Suprapubic skin (tissue), 3 donors: ENCODE measurements around the gene SHROOM1.

Source experiments
- CTCF ChIP-seq, 2 donors: fragments of 200-600 bp in 1 of 2; fragments of 450-650 bp in 1 of 2; sonication (generic) in 1 of 2; IDR thresholded peaks; one replicate each; pipeline ENCODE4 v1.5.1; 2016 to 2019; ENCODE audit warnings: antibody characterized with exemption in 2 of 2, mild to moderate bottlenecking in 1 of 2, moderate library complexity in 1 of 2
- POLR2AphosphoS5 ChIP-seq, 3 donors: sonication (generic); formaldehyde crosslinking; IDR thresholded peaks; one replicate each; pipeline ENCODE4 v1.6.1; 2017; ENCODE audit warnings: antibody characterized with exemption in 3 of 3

GRCh38 chr5:132877466-132877865, 47.0 kb upstream of the SHROOM1 start:
- TF ChIP-seq CTCF (IDR thresholded peaks at IDR 0.05) (no peak), POLR2AphosphoS5 (IDR thresholded peaks at IDR 0.05) (no peak)
